Activated naive CD4-positive, alpha-beta T cell treated with anti-CD3 and anti-CD28 coated beads, Interleukin-2, amount 50 U/mL, for 24 hours (primary cell): Measurements from ENCODE around the gene PDE4B.

Source experiments
- H3K27ac Mint-ChIP-seq: one replicate; pipeline ENCODE4 v1.8.0; 2021; ENCODE audit warnings: mild to moderate bottlenecking, mixed read lengths
- H3K27me3 Mint-ChIP-seq: one replicate; pipeline ENCODE4 v1.8.0; 2021; ENCODE audit warnings: mixed read lengths
- H3K36me3 Mint-ChIP-seq: one replicate; pipeline ENCODE4 v1.8.0; 2021; ENCODE audit warnings: mixed read lengths
- H3K4me1 Mint-ChIP-seq: one replicate; pipeline ENCODE4 v1.8.0; 2021; ENCODE audit warnings: mixed read lengths
- H3K4me3 Mint-ChIP-seq: one replicate; pipeline ENCODE4 v1.8.0; 2021; ENCODE audit warnings: mild to moderate bottlenecking, mixed read lengths
- H3K9me3 Mint-ChIP-seq: one replicate; pipeline ENCODE4 v1.8.0; 2021; ENCODE audit warnings: mixed read lengths

The PDE4B gene

DNA sequence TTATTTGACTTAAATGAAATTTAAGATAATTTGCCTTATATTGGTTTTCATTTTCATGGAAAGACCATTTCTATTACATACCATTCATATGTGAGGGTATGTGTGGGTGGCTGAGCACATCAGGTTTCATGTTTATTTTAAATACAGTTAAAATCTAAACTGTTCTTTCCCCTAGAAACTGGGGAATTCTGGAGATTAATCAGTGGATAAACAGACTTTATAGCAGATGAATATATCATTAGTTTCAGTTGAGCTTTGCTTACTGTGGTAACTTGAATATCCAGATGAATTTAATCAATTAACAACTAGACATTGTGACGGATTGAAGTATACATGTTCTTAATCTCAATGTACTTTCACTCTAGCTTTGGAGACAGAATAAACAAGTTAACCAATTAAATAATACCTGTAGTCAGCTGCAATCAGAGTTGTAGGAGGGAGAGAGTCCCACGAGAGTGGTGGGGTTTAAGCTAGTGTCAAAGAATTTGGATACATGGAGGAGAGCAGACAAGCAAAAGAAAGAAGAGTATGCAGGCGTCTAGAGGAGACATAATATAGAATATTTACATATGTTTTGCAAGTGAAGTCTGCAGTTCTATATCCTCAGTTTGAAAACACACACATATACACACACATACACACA lies 97.6 kb downstream of the PDE4B start:
- Mint-ChIP-seq H3K27ac (no peak overlapping the region), H3K27me3 (peaks cover 7% of the 10 kb centered on the region), H3K36me3 (no peaks in the 10 kb centered on the region), H3K4me3 (no peak overlapping the region), H3K4me1 (no peaks in the 10 kb centered on the region), H3K9me3 (no peaks in the 10 kb centered on the region)

- peaks cover 17% of the 10 kb centered on the region for H3K9me3 Mint-ChIP-seq
- no peaks in the 10 kb centered on the region for H3K4me1 Mint-ChIP-seq
- no peak overlapping the region for H3K4me3 Mint-ChIP-seq
- H3K36me3 Mint-ChIP-seq: no peaks in the 10 kb centered on the region
- peaks cover 9% of the 10 kb centered on the region for H3K27me3 Mint-ChIP-seq
- H3K27ac Mint-ChIP-seq: no peak overlapping the region
These were observed 102.3 kb downstream of the PDE4B start for GRCh38 chr1:65894738-65895605.

DNA sequence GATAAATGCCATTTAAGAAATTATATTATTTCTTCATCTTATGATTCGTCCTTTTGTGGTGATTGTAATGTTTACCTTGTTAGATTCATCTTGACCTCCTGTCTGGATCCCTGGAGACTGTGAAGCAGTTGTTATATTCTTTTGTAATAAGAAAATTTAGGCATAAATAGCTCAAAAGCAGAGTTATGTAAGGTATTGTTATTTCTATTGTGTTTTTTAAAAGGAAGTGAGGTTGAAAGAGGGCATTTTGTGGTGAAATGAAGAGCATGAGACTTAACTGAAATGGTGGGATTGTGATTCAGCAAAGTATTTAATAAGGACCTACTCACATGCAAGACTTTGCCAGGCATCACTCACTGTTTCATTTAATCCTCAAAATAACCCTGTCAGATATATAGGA lies 104.0 kb downstream of the PDE4B start:
- no peak overlapping the region for H3K4me3 Mint-ChIP-seq
- H3K27ac Mint-ChIP-seq: no peak overlapping the region
- no peaks in the 10 kb centered on the region for H3K36me3 Mint-ChIP-seq
- H3K27me3 Mint-ChIP-seq: peaks cover 16% of the 10 kb centered on the region
- H3K4me1 Mint-ChIP-seq: no peaks in the 10 kb centered on the region
- H3K9me3 Mint-ChIP-seq: peaks cover 17% of the 10 kb centered on the region

DNA sequence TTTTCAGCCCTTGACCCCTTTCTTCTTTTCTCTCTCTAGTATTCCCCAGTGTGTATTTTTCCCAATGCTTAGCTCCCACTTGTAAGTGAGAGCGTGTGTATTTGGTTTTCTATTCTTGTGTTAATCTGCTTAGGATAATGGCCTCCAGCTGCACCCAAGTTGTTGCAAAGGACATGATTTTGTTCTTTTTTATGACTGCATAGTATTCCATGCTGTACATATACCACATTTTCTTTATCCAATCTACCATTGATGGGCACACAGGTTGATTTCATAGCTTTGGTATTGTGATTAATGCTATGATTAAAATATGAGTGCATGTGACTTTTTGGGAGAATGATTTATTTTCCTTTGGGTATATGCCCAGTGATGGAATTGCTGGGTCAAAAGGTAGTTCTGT lies 104.8 kb downstream of the PDE4B start:
- H3K27me3 Mint-ChIP-seq: peaks cover 16% of the 10 kb centered on the region
- no peaks in the 10 kb centered on the region for H3K4me1 Mint-ChIP-seq
- H3K4me3 Mint-ChIP-seq: no peak overlapping the region
- no peaks in the 10 kb centered on the region for H3K36me3 Mint-ChIP-seq
- peaks cover 17% of the 10 kb centered on the region for H3K9me3 Mint-ChIP-seq
- H3K27ac Mint-ChIP-seq: no peak overlapping the region

DNA sequence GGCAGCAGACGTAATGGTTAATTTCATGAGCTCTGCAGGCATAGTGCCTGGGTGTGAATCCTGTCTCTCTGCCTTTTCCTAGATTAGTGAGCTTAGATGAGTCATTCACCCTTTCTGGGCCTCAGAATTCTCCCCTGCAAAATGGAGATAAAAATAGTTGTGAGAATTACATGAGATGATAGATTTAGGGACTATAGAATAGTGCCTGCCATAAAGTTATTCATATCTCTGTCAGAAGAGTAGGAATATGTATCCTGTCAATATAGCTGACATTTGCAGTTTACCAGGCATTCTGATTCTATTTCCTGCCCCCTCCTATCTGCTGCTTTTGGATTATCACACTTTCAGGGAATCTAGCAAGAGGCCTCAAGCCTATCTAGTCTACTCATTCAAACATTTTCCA lies 112.0 kb downstream of the PDE4B start:
- Mint-ChIP-seq H3K27ac (no peak overlapping the region), H3K36me3 (no peaks in the 10 kb centered on the region), H3K27me3 (peaks cover 20% of the 10 kb centered on the region), H3K4me3 (no peak overlapping the region), H3K9me3 (no peaks in the 10 kb centered on the region), H3K4me1 (no peaks in the 10 kb centered on the region)

DNA sequence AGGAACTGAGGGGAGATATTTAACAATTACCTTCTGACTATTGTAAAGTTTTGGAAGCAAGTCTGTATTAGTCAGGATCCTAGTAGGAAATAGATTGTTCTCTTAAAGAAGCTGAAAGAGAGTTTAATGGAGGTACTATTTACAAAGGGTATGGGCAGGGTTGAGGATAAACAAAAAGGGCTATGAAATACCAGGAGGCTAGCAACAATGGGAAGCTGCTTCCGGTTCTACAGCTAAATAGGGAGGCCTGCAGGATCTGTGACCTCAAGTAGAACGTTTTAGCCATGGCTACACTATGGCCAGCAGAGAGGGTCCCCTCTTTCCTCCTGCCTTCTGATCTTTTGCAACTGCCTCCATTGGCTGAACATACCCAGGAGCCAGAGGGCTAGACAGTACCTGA lies 117.7 kb downstream of the PDE4B start:
- H3K4me3 Mint-ChIP-seq: no peak overlapping the region
- no peak overlapping the region for H3K27ac Mint-ChIP-seq
- H3K9me3 Mint-ChIP-seq: no peaks in the 10 kb centered on the region
- no peaks in the 10 kb centered on the region for H3K36me3 Mint-ChIP-seq
- peaks cover 12% of the 10 kb centered on the region for H3K27me3 Mint-ChIP-seq
- H3K4me1 Mint-ChIP-seq: no peaks in the 10 kb centered on the region

- no peak overlapping the region for H3K27ac Mint-ChIP-seq
- H3K36me3 Mint-ChIP-seq: no peaks in the 10 kb centered on the region
- H3K4me3 Mint-ChIP-seq: no peak overlapping the region
- no peaks in the 10 kb centered on the region for H3K9me3 Mint-ChIP-seq
- peaks cover 12% of the 10 kb centered on the region for H3K27me3 Mint-ChIP-seq
- no peaks in the 10 kb centered on the region for H3K4me1 Mint-ChIP-seq
These were observed 119.0 kb downstream of the PDE4B start for GRCh38 chr1:65911679-65912078.

DNA sequence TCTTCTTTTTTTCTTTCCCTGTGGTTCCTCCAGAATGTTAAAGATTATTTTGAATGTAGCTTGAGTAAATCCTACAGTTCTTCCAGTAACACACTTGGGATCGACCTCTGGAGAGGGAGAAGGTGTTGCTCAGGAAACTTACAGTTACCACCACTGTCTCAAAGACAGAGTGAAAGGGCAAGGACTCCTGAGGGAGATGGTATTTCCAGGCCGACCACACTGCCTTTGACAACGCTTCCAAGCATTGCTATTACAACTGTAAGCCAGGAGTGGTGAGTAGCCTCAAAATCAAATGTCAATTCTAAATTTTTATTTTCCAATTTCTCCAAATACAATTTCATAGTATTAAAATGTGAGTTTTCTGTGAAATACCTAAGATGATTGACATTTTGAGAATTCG lies 125.9 kb downstream of the PDE4B start:
- no peak overlapping the region for H3K27ac Mint-ChIP-seq
- H3K27me3 Mint-ChIP-seq: no peaks in the 10 kb centered on the region
- no peak overlapping the region for H3K4me3 Mint-ChIP-seq
- H3K36me3 Mint-ChIP-seq: no peaks in the 10 kb centered on the region
- no peaks in the 10 kb centered on the region for H3K9me3 Mint-ChIP-seq
- no peaks in the 10 kb centered on the region for H3K4me1 Mint-ChIP-seq

DNA sequence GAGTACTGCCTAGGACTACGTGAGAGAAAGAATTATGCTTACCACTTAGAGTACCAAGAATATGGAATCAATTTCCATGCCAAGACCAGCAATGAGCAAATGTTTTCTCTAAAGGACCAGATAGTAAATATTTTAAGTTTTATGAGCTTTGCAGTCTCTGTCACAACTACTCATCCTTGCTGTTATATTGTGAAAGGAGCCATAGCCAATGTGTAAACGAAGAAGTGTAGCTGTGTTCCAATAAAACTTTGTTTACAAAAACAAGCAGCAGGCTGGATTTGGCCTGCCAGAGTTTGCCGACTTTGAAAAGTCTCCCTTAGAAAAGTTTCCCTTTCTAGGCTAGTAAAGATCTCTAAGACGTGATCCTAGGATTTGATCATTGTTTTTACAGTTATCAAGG lies 128.8 kb downstream of the PDE4B start:
- no peaks in the 10 kb centered on the region for H3K9me3 Mint-ChIP-seq
- H3K4me1 Mint-ChIP-seq: no peaks in the 10 kb centered on the region
- no peak overlapping the region for H3K27ac Mint-ChIP-seq
- no peaks in the 10 kb centered on the region for H3K36me3 Mint-ChIP-seq
- no peak overlapping the region for H3K4me3 Mint-ChIP-seq
- H3K27me3 Mint-ChIP-seq: peaks cover 1% of the 10 kb centered on the region

- peaks cover 5% of the 10 kb centered on the region for H3K27me3 Mint-ChIP-seq
- H3K4me1 Mint-ChIP-seq: no peaks in the 10 kb centered on the region
- no peak overlapping the region for H3K27ac Mint-ChIP-seq
- H3K9me3 Mint-ChIP-seq: no peaks in the 10 kb centered on the region
- H3K4me3 Mint-ChIP-seq: no peak overlapping the region
- H3K36me3 Mint-ChIP-seq: no peaks in the 10 kb centered on the region
These were observed 131.8 kb downstream of the PDE4B start for GRCh38 chr1:65924471-65924870.

DNA sequence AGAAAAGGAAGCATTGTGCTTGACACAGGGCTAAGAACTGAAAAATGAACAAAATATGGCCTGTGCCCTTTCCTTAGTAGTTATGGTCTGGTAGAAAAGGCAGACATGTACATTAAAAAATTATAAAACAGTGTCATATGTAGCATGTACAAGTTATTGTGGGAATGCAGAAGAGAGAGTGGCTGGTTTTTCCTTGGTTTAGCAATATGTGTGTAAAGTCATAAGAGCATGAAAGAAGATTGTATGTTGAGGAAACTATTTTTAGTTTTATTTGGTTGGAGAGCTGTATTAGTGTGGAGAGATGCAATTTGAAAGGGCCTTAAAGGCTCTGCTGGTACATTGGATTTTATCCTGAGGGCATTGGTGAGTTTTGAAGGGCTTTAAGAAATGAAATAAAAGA lies 145.8 kb downstream of the PDE4B start:
- H3K27ac Mint-ChIP-seq: no peak overlapping the region
- H3K27me3 Mint-ChIP-seq: peaks cover 3% of the 10 kb centered on the region
- no peaks in the 10 kb centered on the region for H3K36me3 Mint-ChIP-seq
- H3K4me3 Mint-ChIP-seq: no peak overlapping the region
- H3K9me3 Mint-ChIP-seq: no peaks in the 10 kb centered on the region
- no peaks in the 10 kb centered on the region for H3K4me1 Mint-ChIP-seq

GRCh38 chr1:65939191-65939590 lies 146.5 kb downstream of the PDE4B start:
- H3K27ac Mint-ChIP-seq: no peak overlapping the region
- H3K36me3 Mint-ChIP-seq: no peaks in the 10 kb centered on the region
- peaks cover 5% of the 10 kb centered on the region for H3K27me3 Mint-ChIP-seq
- no peaks in the 10 kb centered on the region for H3K9me3 Mint-ChIP-seq
- H3K4me1 Mint-ChIP-seq: no peaks in the 10 kb centered on the region
- no peak overlapping the region for H3K4me3 Mint-ChIP-seq

- H3K27ac Mint-ChIP-seq: no peak overlapping the region
- no peaks in the 10 kb centered on the region for H3K4me1 Mint-ChIP-seq
- H3K27me3 Mint-ChIP-seq: peaks cover 5% of the 10 kb centered on the region
- H3K36me3 Mint-ChIP-seq: no peaks in the 10 kb centered on the region
- no peak overlapping the region for H3K4me3 Mint-ChIP-seq
- no peaks in the 10 kb centered on the region for H3K9me3 Mint-ChIP-seq
These were observed 146.9 kb downstream of the PDE4B start for GRCh38 chr1:65939636-65940035.

GRCh38 chr1:65940126-65940525 lies 147.4 kb downstream of the PDE4B start:
- Mint-ChIP-seq H3K27ac (no peak overlapping the region), H3K4me1 (no peaks in the 10 kb centered on the region), H3K27me3 (peaks cover 5% of the 10 kb centered on the region), H3K36me3 (no peaks in the 10 kb centered on the region), H3K4me3 (no peak overlapping the region), H3K9me3 (no peaks in the 10 kb centered on the region)

- Mint-ChIP-seq H3K4me3 (no peak overlapping the region), H3K27ac (no peak overlapping the region), H3K27me3 (peaks cover 5% of the 10 kb centered on the region), H3K36me3 (no peaks in the 10 kb centered on the region), H3K9me3 (no peaks in the 10 kb centered on the region), H3K4me1 (no peaks in the 10 kb centered on the region)
These were observed 149.8 kb downstream of the PDE4B start for GRCh38 chr1:65942476-65942875.

- Mint-ChIP-seq H3K36me3 (no peaks in the 10 kb centered on the region), H3K4me3 (no peak overlapping the region), H3K27me3 (peaks cover 5% of the 10 kb centered on the region)
These were observed 153.7 kb downstream of the PDE4B start for GRCh38 chr1:65946376-65946775.

More at GRCh38 chr1:65946376-65946775, 153.7 kb downstream of the PDE4B start:
- Mint-ChIP-seq H3K9me3 (no peaks in the 10 kb centered on the region), H3K4me1 (no peaks in the 10 kb centered on the region), H3K27ac (no peak overlapping the region)
